H9 (cell line): ENCODE results near the gene SPOCK3. TPM values are rescaled to one million over a fixed set of nuclear protein-coding genes. Genes with fewer than 3 reads are reported as not detected.

Experiments
- DNase-seq: peaks from one replicate; pipeline ENCODE4 v3.0.0-alpha.2; 2017
- H2AFZ ChIP-seq: one replicate; pipeline ENCODE4 v1.6.1; 2013; ENCODE audit warnings: mild to moderate bottlenecking, low read length, control low read depth, moderate library complexity
- H2AK5ac ChIP-seq: 2 replicates; pipeline ENCODE4 v1.6.1; 2013; ENCODE audit warnings: low read length, control low read depth, mixed read lengths; ENCODE audit not compliant: insufficient read length
- H2BK120ac ChIP-seq: one replicate; pipeline ENCODE4 v1.6.1; 2013; ENCODE audit warnings: low read depth, mild to moderate bottlenecking, low read length, control low read depth, inconsistent platforms; ENCODE audit not compliant: poor library complexity, severe bottlenecking
- H2BK12ac ChIP-seq: 2 replicates; pipeline ENCODE4 v1.6.1; 2013; ENCODE audit warnings: low read length, control low read depth, mixed read lengths, low read depth; ENCODE audit not compliant: insufficient read length
- H2BK15ac ChIP-seq: 2 replicates; pipeline ENCODE4 v1.6.1; 2013; ENCODE audit warnings: low read depth, low read length, control low read depth
- H2BK20ac ChIP-seq: one replicate; pipeline ENCODE4 v1.6.1; 2013; ENCODE audit warnings: low read depth, mild to moderate bottlenecking, low read length, control low read depth, inconsistent platforms; ENCODE audit not compliant: poor library complexity, severe bottlenecking
- H2BK5ac ChIP-seq: 2 replicates; pipeline ENCODE4 v1.6.1; 2013; ENCODE audit warnings: low read length, control low read depth, mixed read lengths; ENCODE audit not compliant: insufficient read length
- H3K14ac ChIP-seq: 2 replicates; pipeline ENCODE4 v1.6.1; 2013; ENCODE audit warnings: low read length, control low read depth; ENCODE audit not compliant: insufficient read depth
- H3K18ac ChIP-seq: 2 replicates; pipeline ENCODE4 v1.6.1; 2013; ENCODE audit warnings: low read depth, mild to moderate bottlenecking, mixed read lengths, low read length, control low read depth; ENCODE audit not compliant: insufficient read length
- H3K23ac ChIP-seq: 2 replicates; pipeline ENCODE4 v1.6.1; 2013; ENCODE audit warnings: low read length, control low read depth, mixed read lengths, low read depth; ENCODE audit not compliant: insufficient read length
- H3K23me2 ChIP-seq: 2 replicates; pipeline ENCODE4 v1.6.1; 2013; ENCODE audit warnings: low read depth, mild to moderate bottlenecking, mixed read lengths, low read length, control low read depth; ENCODE audit not compliant: insufficient read length, poor library complexity, severe bottlenecking
- H3K27ac ChIP-seq: 2 replicates; pipeline ENCODE4 v1.5.1; 2013; ENCODE audit warnings: low read length, control low read depth, mixed read lengths, low read depth; ENCODE audit not compliant: insufficient read length
- H3K27me3 ChIP-seq: 2 replicates; pipeline ENCODE4 v1.6.1; 2013; ENCODE audit warnings: low read length, control low read depth, inconsistent platforms; ENCODE audit not compliant: insufficient read depth
- H3K4ac ChIP-seq: 2 replicates; pipeline ENCODE4 v1.6.1; 2013; ENCODE audit warnings: low read depth, mild to moderate bottlenecking, control low read depth, inconsistent platforms, low read length, moderate library complexity
- H3K4me1 ChIP-seq: 2 replicates; pipeline ENCODE4 v1.6.1; 2013; ENCODE audit warnings: low read length, control low read depth, inconsistent platforms; ENCODE audit not compliant: insufficient read depth
- H3K4me2 ChIP-seq: 2 replicates; pipeline ENCODE4 v1.6.1; 2013; ENCODE audit warnings: low read length, control low read depth, mixed read lengths; ENCODE audit not compliant: insufficient read length, insufficient read depth
- H3K56ac ChIP-seq: 2 replicates; pipeline ENCODE4 v1.6.1; 2013; ENCODE audit warnings: low read depth, mild to moderate bottlenecking, mixed read lengths, low read length, control low read depth; ENCODE audit not compliant: insufficient read length
- H3K79me1 ChIP-seq: 2 replicates; pipeline ENCODE4 v1.6.1; 2013; ENCODE audit warnings: low read depth, mild to moderate bottlenecking, moderate library complexity, low read length, control low read depth, inconsistent platforms; ENCODE audit not compliant: insufficient read depth, poor library complexity, severe bottlenecking
- H3K79me2 ChIP-seq: 2 replicates; pipeline ENCODE4 v1.6.1; 2013; ENCODE audit warnings: low read length, control low read depth, inconsistent platforms; ENCODE audit not compliant: insufficient read depth
- H3K9ac ChIP-seq: 2 replicates; pipeline ENCODE4 v1.6.1; 2013; ENCODE audit warnings: low read length, control low read depth, mixed read lengths; ENCODE audit not compliant: insufficient read length; ENCODE audit errors: extremely low read depth
- H3K9me3 ChIP-seq: one replicate; pipeline ENCODE4 v1.6.1; 2013; ENCODE audit warnings: low read depth, low read length, inconsistent platforms; ENCODE audit not compliant: control insufficient read depth
- H3T11ph ChIP-seq: one replicate; pipeline ENCODE4 v1.6.1; 2013; ENCODE audit warnings: mild to moderate bottlenecking, low read length, control low read depth, inconsistent platforms
- H4K20me1 ChIP-seq: one replicate; pipeline ENCODE4 v1.6.1; 2013; ENCODE audit not compliant: control insufficient read depth, insufficient read length, insufficient read depth
- H4K5ac ChIP-seq: 2 replicates; pipeline ENCODE4 v1.6.1; 2013; ENCODE audit warnings: low read depth, mild to moderate bottlenecking, mixed read lengths, low read length, control low read depth; ENCODE audit not compliant: insufficient read length
- H4K8ac ChIP-seq: replicated peaks from 2 replicates; pipeline ENCODE4 v1.6.1; 2013; ENCODE audit warnings: low read length, control low read depth, mixed read lengths, low read depth; ENCODE audit not compliant: insufficient read length
- H4K91ac ChIP-seq: 2 replicates; pipeline ENCODE4 v1.6.1; 2013; ENCODE audit warnings: low read depth, mild to moderate bottlenecking, moderate library complexity, mixed read lengths, low read length, control low read depth; ENCODE audit not compliant: insufficient read length
- H3K27ac Mint-ChIP-seq, 3 experiments: 2 replicates in 2 of 3; 3 replicates in 1 of 3; pipeline ENCODE4 v1.8.0; 2020 to 2021; ENCODE audit warnings: mixed read lengths in 3 of 3, mild to moderate bottlenecking in 1 of 3, moderate library complexity in 1 of 3
- H3K27me3 Mint-ChIP-seq: 2 replicates; pipeline ENCODE4 v1.8.0; 2021; ENCODE audit warnings: low read depth, mild to moderate bottlenecking, moderate library complexity, mixed read lengths
- H3K36me3 Mint-ChIP-seq, 3 experiments: 2 replicates in 2 of 3; 3 replicates in 1 of 3; pipeline ENCODE4 v1.8.0; 2020 to 2021; ENCODE audit warnings: low read depth in 3 of 3, mixed read lengths in 3 of 3; ENCODE audit not compliant: insufficient read depth in 1 of 3
- H3K4me1 Mint-ChIP-seq, 2 experiments: 2 replicates each; pipeline ENCODE4 v1.8.0; 2020; ENCODE audit warnings: mixed read lengths in 2 of 2
- H3K4me3 Mint-ChIP-seq, 2 experiments: 2 replicates in 1 of 2; 3 replicates in 1 of 2; pipeline ENCODE4 v1.8.0; 2020 to 2021; ENCODE audit warnings: mild to moderate bottlenecking in 2 of 2, mixed read lengths in 2 of 2, moderate library complexity in 1 of 2
- H3K9me3 Mint-ChIP-seq, 2 experiments: 2 replicates in 1 of 2; 3 replicates in 1 of 2; pipeline ENCODE4 v1.8.0; 2020; ENCODE audit warnings: mild to moderate bottlenecking in 2 of 2, mixed read lengths in 2 of 2, moderate library complexity in 1 of 2
- CTCF ChIP-seq: fragments of 200-600 bp; sonication (generic); conservative IDR thresholded peaks from 3 replicates; pipeline ENCODE4 v1.8.0; 2021; ENCODE audit warnings: antibody characterized with exemption, mild to moderate bottlenecking
- WGBS: extraction: QIAGEN DNeasy Blood & Tissue Kit; methylation state at CpG from one replicate; pipeline ENCODE4 v1.1.7; 2013; ENCODE audit warnings: missing lambda C conversion rate, low lambda C conversion rate, mixed read lengths; ENCODE audit not compliant: insufficient read length; ENCODE audit errors: extremely low coverage; 5-methylcytosine and 5-hydroxymethylcytosine counted together
- total RNA-seq: library from RNA; stranded (reverse); gene quantifications from 2 replicates; pipeline ENCODE4 v1.2.1, GENCODE V29; 2021

SPOCK3 gene
- total RNA-seq, 1 experiment from 2014 or later = 0.28 TPM

- no peak for TF ChIP-seq CTCF
- Mint-ChIP-seq H3K27ac (peak overlapping the region in 2 of 3 experiments; percentile 10 to 72; a peak in 2 of 7 replicates), H3K36me3 (no peaks in the 10 kb centered on the region), H3K4me3 (no peak overlapping the region), H3K27me3 (no peaks in the 10 kb centered on the region), H3K9me3 (no peaks in the 10 kb centered on the region), H3K4me1 (peaks cover 0 to 5% of the 10 kb centered on the region in 2 experiments; a peak in 1 of 4 replicates)
- Histone ChIP-seq H2BK120ac (no peak overlapping the region), H2AK5ac (no peak overlapping the region), H4K5ac (no peak overlapping the region), H3K23ac (no peak overlapping the region), H3K9ac (no peak overlapping the region), H2BK15ac (no peak overlapping the region), H3K4me2 (no peak overlapping the region), H2BK12ac (no peak overlapping the region), H3K79me1 (no peaks in the 10 kb centered on the region), H3K23me2 (no peaks in the 10 kb centered on the region), H3K27ac (no peak overlapping the region), H3K14ac (no peak overlapping the region), H3K79me2 (no peaks in the 10 kb centered on the region), H2BK5ac (no peak overlapping the region), H3K4me1 (no peaks in the 10 kb centered on the region), H3T11ph (no peak overlapping the region), H3K9me3 (no peaks in the 10 kb centered on the region), H4K8ac (no peak overlapping the region), H3K56ac (no peak overlapping the region), H2AFZ (no peak overlapping the region), H4K20me1 (no peaks in the 10 kb centered on the region), H3K27me3 (no peaks in the 10 kb centered on the region), H3K18ac (no peak overlapping the region), H4K91ac (no peak overlapping the region), H2BK20ac (no peak overlapping the region), H3K4ac (no peak overlapping the region)
- WGBS = no CpG with 5 or more reads among the region's 4 CpGs
- DNase-seq = no peak
Measured at GRCh38 chr4:167117273-167117672, 117.0 kb downstream of the SPOCK3 start.
